SK-N-SH treated with all-trans-retinoic acid at 6 μM for 48 hours (cell line): Measurements from ENCODE around the gene PDE7B.

Source experiments
- ATAC-seq: fragments of 200-7000 bp; cut with Tn5 transposase; 3 replicates; pipeline ENCODE4 v1.9.1; 2020; ENCODE audit warnings: mild to moderate bottlenecking, moderate library complexity
- CREB5 ChIP-seq: fragments of 250-450 bp; sonication (Bioruptor Pico); IDR thresholded peaks from 2 replicates; pipeline ENCODE4 v1.5.1; 2020; ENCODE audit warnings: low read depth, mild to moderate bottlenecking, moderate library complexity
- CSDC2 ChIP-seq: fragments of 250-450 bp; sonication (Bioruptor Pico); IDR thresholded peaks from 2 replicates; pipeline ENCODE4 v1.5.0; 2020; ENCODE audit warnings: mild to moderate bottlenecking, moderate library complexity
- CSRNP3 ChIP-seq: fragments of 250-450 bp; sonication (Bioruptor Pico); IDR thresholded peaks from 2 replicates; pipeline ENCODE4 v1.5.1; 2021; ENCODE audit warnings: mild to moderate bottlenecking, moderate library complexity
- ESRRG ChIP-seq: fragments of 250-450 bp; sonication (Bioruptor Pico); IDR thresholded peaks from 2 replicates; pipeline ENCODE4 v1.6.1; 2021; ENCODE audit warnings: mild to moderate bottlenecking
- GLIS3 ChIP-seq: fragments of 250-450 bp; sonication (Bioruptor Pico); IDR thresholded peaks from 2 replicates; pipeline ENCODE4 v1.5.0; 2020; ENCODE audit warnings: mild to moderate bottlenecking, moderate library complexity
- ISL1 ChIP-seq: fragments of 250-450 bp; sonication (Bioruptor Pico); IDR thresholded peaks from 2 replicates; pipeline ENCODE4 v2.1.2; 2022; ENCODE audit warnings: mild to moderate bottlenecking, moderate library complexity
- OSR1 ChIP-seq: fragments of 250-450 bp; sonication (Bioruptor Pico); IDR thresholded peaks from 2 replicates; pipeline ENCODE4 v1.8.0; 2022; ENCODE audit warnings: moderate library complexity, mild to moderate bottlenecking, inconsistent platforms
- PATZ1 ChIP-seq: fragments of 250-450 bp; sonication (Bioruptor Pico); IDR thresholded peaks from 2 replicates; pipeline ENCODE4 v1.8.0; 2020; ENCODE audit warnings: mild to moderate bottlenecking, moderate library complexity, borderline replicate concordance
- POU6F1 ChIP-seq: fragments of 250-450 bp; sonication (Bioruptor Pico); IDR thresholded peaks from 2 replicates; pipeline ENCODE4 v1.8.0; 2021; ENCODE audit warnings: low read depth, mild to moderate bottlenecking, moderate library complexity, borderline replicate concordance
- PPARA ChIP-seq: fragments of 250-450 bp; sonication (Bioruptor Pico); IDR thresholded peaks from 2 replicates; pipeline ENCODE4 v1.5.0; 2020; ENCODE audit warnings: mild to moderate bottlenecking, borderline replicate concordance
- SNAI2 ChIP-seq: fragments of 250-450 bp; sonication (Bioruptor Pico); IDR thresholded peaks from 2 replicates; pipeline ENCODE4 v1.5.0; 2020; ENCODE audit warnings: mild to moderate bottlenecking, moderate library complexity
- TCF4 ChIP-seq: fragments of 250-450 bp; sonication (Bioruptor Pico); IDR thresholded peaks from 2 replicates; pipeline ENCODE4 v1.8.0; 2021; ENCODE audit warnings: mild to moderate bottlenecking, moderate library complexity, borderline replicate concordance
- TOX ChIP-seq: fragments of 250-450 bp; sonication (Bioruptor Pico); IDR thresholded peaks from 2 replicates; pipeline ENCODE4 v1.8.0; 2021; ENCODE audit warnings: mild to moderate bottlenecking, moderate library complexity, borderline replicate concordance
- TSHZ2 ChIP-seq: fragments of 250-450 bp; sonication (Bioruptor Pico); IDR thresholded peaks from 2 replicates; pipeline ENCODE4 v1.5.0; 2020; ENCODE audit warnings: mild to moderate bottlenecking, moderate library complexity
- ZC3H10 ChIP-seq: fragments of 250-450 bp; sonication (Bioruptor Pico); IDR thresholded peaks from 2 replicates; pipeline ENCODE4 v1.5.1; 2021; ENCODE audit warnings: mild to moderate bottlenecking, moderate library complexity
- ZFP3 ChIP-seq: fragments of 250-450 bp; sonication (Bioruptor Pico); IDR thresholded peaks from 2 replicates; pipeline ENCODE4 v1.5.0; 2020; ENCODE audit warnings: mild to moderate bottlenecking, moderate library complexity
- ZFP30 ChIP-seq: fragments of 450-650 bp; formaldehyde crosslinking; IDR thresholded peaks from 2 replicates; pipeline ENCODE4 v1.5.0; 2022; ENCODE audit warnings: mild to moderate bottlenecking, moderate library complexity
- ZNF565 ChIP-seq: fragments of 450-650 bp; formaldehyde crosslinking; conservative IDR thresholded peaks from 2 replicates; pipeline ENCODE4 v1.5.0; 2020; ENCODE audit warnings: low read depth, mild to moderate bottlenecking, moderate library complexity
- ZNF70 ChIP-seq: fragments of 450-650 bp; formaldehyde crosslinking; IDR thresholded peaks from 2 replicates; pipeline ENCODE4 v1.5.0; 2020; ENCODE audit warnings: mild to moderate bottlenecking, moderate library complexity
- ZNF8 ChIP-seq: fragments of 450-650 bp; formaldehyde crosslinking; IDR thresholded peaks from 2 replicates; pipeline ENCODE4 v1.5.0; 2020; ENCODE audit warnings: mild to moderate bottlenecking, moderate library complexity

PDE7B gene

GRCh38 chr6:136024711-136025110 is 173.2 kb downstream of the PDE7B start:
- no peak for ATAC-seq
- TF ChIP-seq ESRRG (CRISPR knock-in tag) = no peak
- TF ChIP-seq ZNF565 (CRISPR knock-in tag) = no peak
- TF ChIP-seq PATZ1 (CRISPR knock-in tag) = no peak
- TF ChIP-seq SNAI2 = no peak
- TF ChIP-seq OSR1 (CRISPR knock-in tag) = no peak
- TF ChIP-seq PPARA = no peak
- no peak for TF ChIP-seq ZNF8 (CRISPR knock-in tag)
- no peak for TF ChIP-seq ZC3H10 (CRISPR knock-in tag)
- no peak for TF ChIP-seq ZNF70 (CRISPR knock-in tag)
- no peak for TF ChIP-seq ZFP3 (CRISPR knock-in tag)
- no peak for TF ChIP-seq TSHZ2 (CRISPR knock-in tag)
- no peak for TF ChIP-seq ZFP30 (CRISPR knock-in tag)

GRCh38 chr6:136025736-136026135 is 174.2 kb downstream of the PDE7B start:
- TF ChIP-seq TSHZ2 (CRISPR knock-in tag) = no peak
- no peak for TF ChIP-seq OSR1 (CRISPR knock-in tag)
- TF ChIP-seq ISL1 = no peak
- TF ChIP-seq ZC3H10 (CRISPR knock-in tag) = no peak
- TF ChIP-seq CSRNP3 (CRISPR knock-in tag) = no peak
- no peak for TF ChIP-seq PPARA
- no peak for TF ChIP-seq SNAI2
- TF ChIP-seq CSDC2 = no peak
- no peak for TF ChIP-seq POU6F1 (CRISPR knock-in tag)
- TF ChIP-seq ZNF70 (CRISPR knock-in tag) = no peak
- TF ChIP-seq ZNF565 (CRISPR knock-in tag) = no peak
- no peak for TF ChIP-seq TOX (CRISPR knock-in tag)
- TF ChIP-seq TCF4 (CRISPR knock-in tag) = no peak
- TF ChIP-seq CREB5 = no peak
- TF ChIP-seq ZFP3 (CRISPR knock-in tag) = no peak
- no peak for TF ChIP-seq GLIS3 (CRISPR knock-in tag)
- ATAC-seq = no peak
